ENCODE measurements around the gene CASZ1. TPM values are rescaled to one million over a fixed set of nuclear protein-coding genes. Genes with fewer than 3 reads are reported as not detected.

Gene CASZ1
- total RNA-seq, 1 experiment from 2014 or later, result 11.7 TPM

DNA sequence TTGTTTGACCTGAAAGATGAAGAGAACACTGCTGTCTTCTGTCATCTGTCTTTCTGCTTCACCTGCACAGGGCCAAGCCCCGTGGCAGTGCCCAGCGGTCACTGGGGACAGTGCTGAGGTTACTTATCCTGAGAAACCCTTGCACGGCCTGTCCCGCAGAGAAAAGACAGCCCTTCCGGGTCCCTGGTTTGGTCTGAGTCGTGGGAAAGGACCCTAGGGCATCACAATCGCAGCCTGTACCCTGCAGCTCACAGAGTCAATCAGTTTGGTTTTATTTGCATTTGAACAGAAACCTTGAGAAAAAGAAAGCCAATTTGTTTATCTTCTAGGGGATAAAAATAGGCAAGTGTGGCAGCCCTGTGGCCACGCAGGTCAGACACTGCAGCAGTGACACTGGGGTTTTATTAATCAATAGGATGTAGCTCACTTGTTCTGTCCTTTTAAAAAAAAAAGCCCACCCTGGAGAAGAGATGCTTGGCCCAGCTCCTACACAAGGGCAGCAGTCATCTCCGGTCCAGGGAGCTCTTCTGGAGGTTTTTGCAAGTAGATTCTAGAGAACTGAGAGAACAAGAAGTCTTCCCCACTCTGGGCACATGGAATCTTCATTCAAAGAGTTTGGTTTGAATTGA is 201.7 kb downstream of the CASZ1 start:
- Mint-ChIP-seq H3K27me3 (ENCODE audit: low read depth) (no peaks in the 10 kb centered on the region), H3K9me3 (no peaks in the 10 kb centered on the region), H3K27ac (peak overlapping the region; percentile 95), H3K4me3 (peak overlapping the region; percentile 27; the same call in 1 of the 2 replicates), H3K4me1 (peaks cover 76% of the 10 kb centered on the region), H3K36me3 (no peaks in the 10 kb centered on the region)
- ATAC-seq (peak; percentile 68), DNase-seq (ENCODE audit: low spot score) (peak; percentile 35)
- CTCF ChIA-PET, result interaction anchor here (0.6 to 1.6 kb wide), 7 partner anchors 9 to 72 kb away, joined by 3 to 5 read pairs (median 3); no protein-coding TSS in a partner anchor
- TF ChIP-seq E2F4 (CRISPR knock-in tag; IDR thresholded peaks at IDR 0.05; ENCODE audit: borderline replicate concordance, low read depth) (no peak), TP53 (CRISPR knock-in tag; IDR thresholded peaks at IDR 0.05) (no peak), SMAD4 (CRISPR knock-in tag; IDR thresholded peaks at IDR 0.05) (no peak), USF2 (CRISPR knock-in tag; IDR thresholded peaks at IDR 0.05) (no peak), ELF4 (CRISPR knock-in tag; IDR thresholded peaks at IDR 0.05; ENCODE audit: low read depth) (no peak), ZNF416 (CRISPR knock-in tag; IDR thresholded peaks at IDR 0.05) (no peak)
- TF ChIP-seq, protein P1, sequence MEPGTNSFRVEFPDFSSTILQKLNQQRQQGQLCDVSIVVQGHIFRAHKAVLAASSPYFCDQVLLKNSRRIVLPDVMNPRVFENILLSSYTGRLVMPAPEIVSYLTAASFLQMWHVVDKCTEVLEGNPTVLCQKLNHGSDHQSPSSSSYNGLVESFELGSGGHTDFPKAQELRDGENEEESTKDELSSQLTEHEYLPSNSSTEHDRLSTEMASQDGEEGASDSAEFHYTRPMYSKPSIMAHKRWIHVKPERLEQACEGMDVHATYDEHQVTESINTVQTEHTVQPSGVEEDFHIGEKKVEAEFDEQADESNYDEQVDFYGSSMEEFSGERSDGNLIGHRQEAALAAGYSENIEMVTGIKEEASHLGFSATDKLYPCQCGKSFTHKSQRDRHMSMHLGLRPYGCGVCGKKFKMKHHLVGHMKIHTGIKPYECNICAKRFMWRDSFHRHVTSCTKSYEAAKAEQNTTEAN (CRISPR knock-in tag; IDR thresholded peaks at IDR 0.05), result no peak
- POLR2A ChIA-PET, result interaction anchor here (1.1 kb wide), 1 partner anchor 240 kb away, joined by 3 read pairs; no protein-coding TSS in a partner anchor

DNA sequence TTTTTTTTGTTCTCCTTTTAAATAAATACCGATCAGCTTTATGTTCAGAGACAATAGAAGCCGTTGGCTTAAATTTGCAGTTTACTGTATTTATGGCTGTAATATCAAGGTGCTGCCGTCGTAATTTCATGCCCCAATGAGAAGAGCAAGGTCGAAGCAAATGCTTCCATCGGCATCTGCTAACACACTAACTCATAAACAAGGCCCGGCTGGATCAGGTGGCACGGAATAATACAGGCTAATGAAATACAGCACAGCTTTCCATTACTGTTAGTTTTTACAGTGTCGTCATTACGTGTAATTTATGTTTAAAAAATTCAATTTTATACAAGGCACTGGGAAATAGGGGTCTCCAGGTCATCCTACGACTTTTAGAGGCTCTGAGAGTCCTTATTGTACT is 202.7 kb downstream of the CASZ1 start:
- H3K9me3 Mint-ChIP-seq, result no peaks in the 10 kb centered on the region
- H3K36me3 Mint-ChIP-seq, result no peaks in the 10 kb centered on the region
- peaks cover 76% of the 10 kb centered on the region for H3K4me1 Mint-ChIP-seq
- no peak overlapping the region for H3K4me3 Mint-ChIP-seq
- H3K27me3 Mint-ChIP-seq (ENCODE audit: low read depth), result no peaks in the 10 kb centered on the region
- POLR2A ChIA-PET, result no interaction called here
- DNase-seq (ENCODE audit: low spot score) (no peak), ATAC-seq (no peak)
- no peak overlapping the region for H3K27ac Mint-ChIP-seq
- CTCF ChIA-PET, result no interaction called here
- TF ChIP-seq, protein P2, sequence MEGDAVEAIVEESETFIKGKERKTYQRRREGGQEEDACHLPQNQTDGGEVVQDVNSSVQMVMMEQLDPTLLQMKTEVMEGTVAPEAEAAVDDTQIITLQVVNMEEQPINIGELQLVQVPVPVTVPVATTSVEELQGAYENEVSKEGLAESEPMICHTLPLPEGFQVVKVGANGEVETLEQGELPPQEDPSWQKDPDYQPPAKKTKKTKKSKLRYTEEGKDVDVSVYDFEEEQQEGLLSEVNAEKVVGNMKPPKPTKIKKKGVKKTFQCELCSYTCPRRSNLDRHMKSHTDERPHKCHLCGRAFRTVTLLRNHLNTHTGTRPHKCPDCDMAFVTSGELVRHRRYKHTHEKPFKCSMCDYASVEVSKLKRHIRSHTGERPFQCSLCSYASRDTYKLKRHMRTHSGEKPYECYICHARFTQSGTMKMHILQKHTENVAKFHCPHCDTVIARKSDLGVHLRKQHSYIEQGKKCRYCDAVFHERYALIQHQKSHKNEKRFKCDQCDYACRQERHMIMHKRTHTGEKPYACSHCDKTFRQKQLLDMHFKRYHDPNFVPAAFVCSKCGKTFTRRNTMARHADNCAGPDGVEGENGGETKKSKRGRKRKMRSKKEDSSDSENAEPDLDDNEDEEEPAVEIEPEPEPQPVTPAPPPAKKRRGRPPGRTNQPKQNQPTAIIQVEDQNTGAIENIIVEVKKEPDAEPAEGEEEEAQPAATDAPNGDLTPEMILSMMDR (IDR thresholded peaks at IDR 0.05), result no peak
- TF ChIP-seq SMAD4 (CRISPR knock-in tag; IDR thresholded peaks at IDR 0.05) (no peak), AFF4 (CRISPR knock-in tag; IDR thresholded peaks at IDR 0.05; ENCODE audit: borderline replicate concordance) (no peak), ZNF416 (CRISPR knock-in tag; IDR thresholded peaks at IDR 0.05) (no peak), ZNF219 (CRISPR knock-in tag; IDR thresholded peaks at IDR 0.05; ENCODE audit: borderline replicate concordance) (no peak), ZNF263 (CRISPR knock-in tag; IDR thresholded peaks at IDR 0.05; ENCODE audit: low read depth) (no peak), ELF4 (CRISPR knock-in tag; IDR thresholded peaks at IDR 0.05; ENCODE audit: low read depth) (no peak), ZSCAN18 (CRISPR knock-in tag; IDR thresholded peaks at IDR 0.05) (no peak), ZBTB21 (CRISPR knock-in tag; IDR thresholded peaks at IDR 0.05; ENCODE audit: borderline replicate concordance) (no peak), RORB (CRISPR knock-in tag; IDR thresholded peaks at IDR 0.05) (no peak), NR3C1 (CRISPR knock-in tag; conservative IDR thresholded peaks at IDR 0.05; ENCODE audit: low read depth) (no peak), CREB1 (CRISPR knock-in tag; IDR thresholded peaks at IDR 0.05) (no peak), NFATC4 (CRISPR knock-in tag; IDR thresholded peaks at IDR 0.05) (no peak), KAT7 (CRISPR knock-in tag; IDR thresholded peaks at IDR 0.05; ENCODE audit: borderline replicate concordance) (no peak)
- TF ChIP-seq, protein P3, sequence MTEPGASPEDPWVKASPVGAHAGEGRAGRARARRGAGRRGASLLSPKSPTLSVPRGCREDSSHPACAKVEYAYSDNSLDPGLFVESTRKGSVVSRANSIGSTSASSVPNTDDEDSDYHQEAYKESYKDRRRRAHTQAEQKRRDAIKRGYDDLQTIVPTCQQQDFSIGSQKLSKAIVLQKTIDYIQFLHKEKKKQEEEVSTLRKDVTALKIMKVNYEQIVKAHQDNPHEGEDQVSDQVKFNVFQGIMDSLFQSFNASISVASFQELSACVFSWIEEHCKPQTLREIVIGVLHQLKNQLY (CRISPR knock-in tag; IDR thresholded peaks at IDR 0.05), result no peak
- TF ChIP-seq, protein P4, sequence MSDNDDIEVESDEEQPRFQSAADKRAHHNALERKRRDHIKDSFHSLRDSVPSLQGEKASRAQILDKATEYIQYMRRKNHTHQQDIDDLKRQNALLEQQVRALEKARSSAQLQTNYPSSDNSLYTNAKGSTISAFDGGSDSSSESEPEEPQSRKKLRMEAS (CRISPR knock-in tag; IDR thresholded peaks at IDR 0.05), result no peak
- TF ChIP-seq, protein P5, sequence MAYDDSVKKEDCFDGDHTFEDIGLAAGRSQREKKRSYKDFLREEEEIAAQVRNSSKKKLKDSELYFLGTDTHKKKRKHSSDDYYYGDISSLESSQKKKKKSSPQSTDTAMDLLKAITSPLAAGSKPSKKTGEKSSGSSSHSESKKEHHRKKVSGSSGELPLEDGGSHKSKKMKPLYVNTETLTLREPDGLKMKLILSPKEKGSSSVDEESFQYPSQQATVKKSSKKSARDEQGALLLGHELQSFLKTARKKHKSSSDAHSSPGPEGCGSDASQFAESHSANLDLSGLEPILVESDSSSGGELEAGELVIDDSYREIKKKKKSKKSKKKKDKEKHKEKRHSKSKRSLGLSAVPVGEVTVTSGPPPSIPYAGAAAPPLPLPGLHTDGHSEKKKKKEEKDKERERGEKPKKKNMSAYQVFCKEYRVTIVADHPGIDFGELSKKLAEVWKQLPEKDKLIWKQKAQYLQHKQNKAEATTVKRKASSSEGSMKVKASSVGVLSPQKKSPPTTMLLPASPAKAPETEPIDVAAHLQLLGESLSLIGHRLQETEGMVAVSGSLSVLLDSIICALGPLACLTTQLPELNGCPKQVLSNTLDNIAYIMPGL (CRISPR knock-in tag; IDR thresholded peaks at IDR 0.05), result no peak

Measured in WTC11 (cell line).